RWPE2 (cell line): ENCODE measurements around the gene SCUBE3.
A peak's percentile ranks its signal among the peaks of the same experiment; 100 is the strongest.

Source experiments
- ATAC-seq: fragments of 200-7000 bp; cut with Tn5 transposase; 3 replicates; pipeline ENCODE4 v1.9.1; 2021; ENCODE audit warnings: low read depth
- DNase-seq: peaks from one replicate; pipeline ENCODE4 v3.0.0-alpha.2; 2020; ENCODE audit warnings: low spot score
- H3K27ac ChIP-seq: fragments of 450-650 bp; 2 replicates; pipeline ENCODE4 v1.5.1; 2017; ENCODE audit warnings: mild to moderate bottlenecking; ENCODE audit not compliant: poor library complexity, severe bottlenecking
- H3K27me3 ChIP-seq: fragments of 250-450 bp; sonication (Bioruptor Pico); 2 replicates; pipeline ENCODE4 v1.5.1; 2021; ENCODE audit warnings: mild to moderate bottlenecking, moderate library complexity; ENCODE audit not compliant: insufficient read depth, poor library complexity, severe bottlenecking
- H3K36me3 ChIP-seq: fragments of 250-450 bp; sonication (Bioruptor Pico); 2 replicates; pipeline ENCODE4 v1.5.1; 2020; ENCODE audit warnings: low read depth, mild to moderate bottlenecking, moderate library complexity
- H3K4me1 ChIP-seq: fragments of 250-450 bp; sonication (Bioruptor Pico); 2 replicates; pipeline ENCODE4 v1.5.1; 2021; ENCODE audit warnings: mild to moderate bottlenecking, moderate library complexity; ENCODE audit not compliant: insufficient read depth, poor library complexity, severe bottlenecking
- H3K4me3 ChIP-seq: fragments of 250-450 bp; sonication (Bioruptor Pico); 2 replicates; pipeline ENCODE4 v1.5.1; 2021; ENCODE audit warnings: mild to moderate bottlenecking, moderate library complexity; ENCODE audit not compliant: severe bottlenecking
- H3K9me3 ChIP-seq: fragments of 250-450 bp; sonication (Bioruptor Pico); 2 replicates; pipeline ENCODE4 v1.5.1; 2021; ENCODE audit warnings: mild to moderate bottlenecking, moderate library complexity; ENCODE audit not compliant: severe bottlenecking
- CTCF ChIP-seq: fragments of 450-650 bp; IDR thresholded peaks from one replicate; pipeline ENCODE4 v1.5.1; 2017; ENCODE audit warnings: mild to moderate bottlenecking, moderate library complexity; ENCODE audit not compliant: poor library complexity, severe bottlenecking

The SCUBE3 gene

GRCh38 chr6:35206346-35206745, 7.4 kb upstream of the SCUBE3 start:
- no peak for TF ChIP-seq CTCF
- DNase-seq (no peak), ATAC-seq (no peak)
- Histone ChIP-seq H3K9me3 (no peaks in the 10 kb centered on the region), H3K36me3 (no peaks in the 10 kb centered on the region), H3K4me1 (no peaks in the 10 kb centered on the region), H3K27ac (no peak overlapping the region), H3K4me3 (no peak overlapping the region), H3K27me3 (peaks cover 18% of the 10 kb centered on the region)

GRCh38 chr6:35208419-35208818, 5.3 kb upstream of the SCUBE3 start:
- Histone ChIP-seq H3K27me3 (peaks cover 30% of the 10 kb centered on the region), H3K9me3 (no peaks in the 10 kb centered on the region), H3K4me3 (no peak overlapping the region), H3K4me1 (no peaks in the 10 kb centered on the region), H3K27ac (no peak overlapping the region), H3K36me3 (no peaks in the 10 kb centered on the region)
- no peak for DNase-seq
- no peak for TF ChIP-seq CTCF
- ATAC-seq: no peak

GRCh38 chr6:35209081-35209480, 4.7 kb upstream of the SCUBE3 start:
- no peaks in the 10 kb centered on the region for H3K9me3 ChIP-seq
- TF ChIP-seq CTCF: no peak
- H3K27me3 ChIP-seq: peaks cover 36% of the 10 kb centered on the region
- H3K36me3 ChIP-seq: no peaks in the 10 kb centered on the region
- ATAC-seq (no peak), DNase-seq (no peak)
- no peak overlapping the region for H3K4me3 ChIP-seq
- H3K27ac ChIP-seq: no peak overlapping the region
- no peaks in the 10 kb centered on the region for H3K4me1 ChIP-seq

GRCh38 chr6:35209622-35210247, 4.0 kb upstream of the SCUBE3 start:
- peaks cover 41% of the 10 kb centered on the region for H3K27me3 ChIP-seq
- no peak for TF ChIP-seq CTCF

GRCh38 chr6:35213298-35213791, 411 bp upstream of the SCUBE3 start:
- H3K27ac ChIP-seq: no peak overlapping the region
- no peaks in the 10 kb centered on the region for H3K9me3 ChIP-seq
- no peaks in the 10 kb centered on the region for H3K4me1 ChIP-seq
- no peaks in the 10 kb centered on the region for H3K36me3 ChIP-seq
- DNase-seq (no peak), ATAC-seq (no peak)
- peaks cover 29% of the 10 kb centered on the region for H3K27me3 ChIP-seq
- no peak for TF ChIP-seq CTCF
- H3K4me3 ChIP-seq: peak overlapping the region; percentile 28

More at GRCh38 chr6:35209622-35210247, 4.0 kb upstream of the SCUBE3 start:
- Histone ChIP-seq H3K36me3 (no peaks in the 10 kb centered on the region), H3K4me3 (no peak overlapping the region), H3K9me3 (no peaks in the 10 kb centered on the region), H3K4me1 (no peaks in the 10 kb centered on the region), H3K27ac (no peak overlapping the region)
- ATAC-seq (0 out of 3 replicates have a peak, but pooled peaks have one; percentile 7), DNase-seq (no peak)
